Measurements from ENCODE around the gene PTPN6. TPM values are rescaled to one million over a fixed set of nuclear protein-coding genes. Genes with fewer than 3 reads are reported as not detected.
A peak's percentile ranks its signal among the peaks of the same experiment; 100 is the strongest.

PTPN6 gene
- total and polyA plus RNA-seq, 9 of the 15 experiments (the other 6 are each of a cell fraction or from before 2014, with no cell fraction given): 1.5 to 5.1 (median 3.9) TPM

GRCh38 chr12:6936636-6937480 is 14.3 kb upstream of the PTPN6 start (continued):
- TF ChIP-seq ZBTB33 (CRISPR knock-in tag; IDR thresholded peaks at IDR 0.05): peak; percentile 55; the same call in 1 of the 2 replicates

- intact Hi-C loops (cut with micrococcal nuclease) (no loop called here), in situ Hi-C loops (cut with MboI) (no loop called here)
- ChIA-PET POLR2A (interaction anchor here (0.5 to 2.8 kb wide), 13 partner anchors 8 to 404 kb away, joined by 3 to 18 read pairs (median 3); partner anchors contain the start of genes ATN1 and SPSB2), CTCF (ENCODE audit: low intra/inter-chr PET ratio) (interaction anchor here (0.9 kb wide), 1 partner anchor 81 kb away, joined by 3 read pairs; the partner anchor contains the start of gene LPCAT3)
- Histone ChIP-seq H4K20me1 (replicated peaks; ENCODE audit: control insufficient read depth, insufficient read depth, low read length) (no peaks in the 10 kb centered on the region), H3K27ac (ENCODE audit: extremely low read depth, low read depth, low read length) (peak overlapping the region; percentile 92), H3K79me2 (ENCODE audit: control insufficient read depth, insufficient read depth, low read length) (peaks cover 10% of the 10 kb centered on the region), H3K9ac (ENCODE audit: insufficient read depth in 1 of 2, low read depth in 2 of 2, low read length in 2 of 2) (peak overlapping the region; percentile 84 to 97), H3K4me2 (ENCODE audit: insufficient read depth, low read length) (peak overlapping the region; percentile 82), H2AFZ (ENCODE audit: low read depth, low read length) (peak overlapping the region; percentile 79), H3K27me3 (ENCODE audit: control insufficient read depth in 2 of 2, insufficient read depth in 2 of 2, low read length in 2 of 2) (no peaks in the 10 kb centered on the region), H3K4me3 (peak overlapping the region; percentile 44), H3K36me3 (ENCODE audit: control insufficient read depth, insufficient read depth, low read length) (peaks cover 77% of the 10 kb centered on the region; the same call in 2 of the 3 replicates), H3K4me1 (replicated peaks in 1 of 2; ENCODE audit: control insufficient read depth in 2 of 2, insufficient read depth in 2 of 2, low read length in 2 of 2) (peaks cover 10 to 55% of the 10 kb centered on the region in 2 experiments; a peak in 4 of 5 replicates), H3K9me1 (ENCODE audit: control insufficient read depth, insufficient read depth, low read length) (no peaks in the 10 kb centered on the region), H3K9me3 (replicated peaks; ENCODE audit: control insufficient read depth, insufficient read depth, low read depth, low read length) (no peaks in the 10 kb centered on the region)
- no TSS peak for BruUV-seq (replicated peaks)
- FAIRE-seq (peak; percentile 97), ATAC-seq (peak; percentile 95), DNase-seq (ENCODE audit: extremely low read depth in 1 of 4, low spot score in 3 of 4) (peak; percentile 61 to 95 (median 72))
- 10% methylated on average over 49 of the region's 80 CpGs for WGBS (ENCODE audit: insufficient coverage, low coverage, missing lambda C conversion rate)
- TF ChIP-seq ATF1 (CRISPR knock-in tag; IDR thresholded peaks at IDR 0.05): peak; percentile 82
- peak; percentile 96 for TF ChIP-seq ATF1 (tag; IDR thresholded peaks at IDR 0.05)
- TF ChIP-seq MXI1 (IDR thresholded peaks at IDR 0.05; ENCODE audit: low read depth, low read length): no peak; the same call in 1 of the 2 replicates
- peak; percentile 84 for TF ChIP-seq EP400 (IDR thresholded peaks at IDR 0.05)
- TF ChIP-seq ZNF76 (CRISPR knock-in tag; IDR thresholded peaks at IDR 0.05; ENCODE audit: borderline replicate concordance): no peak
- no peak for TF ChIP-seq HNRNPL (IDR thresholded peaks at IDR 0.05; ENCODE audit: low read depth, low read length)
- no peak for TF ChIP-seq ZNF175 (CRISPR knock-in tag; IDR thresholded peaks at IDR 0.05; ENCODE audit: low read depth)
- peak; percentile 36; the same call in 1 of the 2 replicates for TF ChIP-seq LCOR (CRISPR knock-in tag; IDR thresholded peaks at IDR 0.05)
- TF ChIP-seq RBM15 (IDR thresholded peaks at IDR 0.05; ENCODE audit: insufficient read depth, low read length): no peak
- peak; percentile 72; the same call in 1 of the 2 replicates for TF ChIP-seq THAP7 (CRISPR knock-in tag; IDR thresholded peaks at IDR 0.05)
- no peak for TF ChIP-seq DACH1 (IDR thresholded peaks at IDR 0.05; ENCODE audit: partially characterized antibody)
- no peak for TF ChIP-seq ARNT (IDR thresholded peaks at IDR 0.05)
These were observed 13.4 kb upstream of the PTPN6 start for GRCh38 chr12:6937481-6938352.

Measured in K562 (cell line).